ENCODE results near the gene GLUD1.
"Not testable (repeated sequence)": the region's sequence is repeated elsewhere in the genome, so short reads cannot be mapped to it uniquely, and the experiment has no call there.

GRCh38 chr10:87019066-87019465, 75.6 kb downstream of the GLUD1 start:
- not testable (repeated sequence) for TF ChIP-seq CTCF, POLR2AphosphoS5 (IDR thresholded peaks at IDR 0.05)
